HG02571 (cell line): ENCODE data around the gene GRID1.
"Not testable (repeated sequence)": the region's sequence is repeated elsewhere in the genome, so short reads cannot be mapped to it uniquely, and the experiment has no call there.

Experiments used
- ATAC-seq: cut with Tn5 transposase; IDR thresholded peaks from one replicate; pipeline ENCODE4 v1.9.1; 2021; ENCODE audit warnings: mild to moderate bottlenecking, moderate library complexity; ENCODE audit not compliant: unreplicated experiment

GRID1 gene

GRCh38 chr10:86058964-86059363 lies 307.6 kb downstream of the GRID1 start:
- ATAC-seq: no peak

DNA sequence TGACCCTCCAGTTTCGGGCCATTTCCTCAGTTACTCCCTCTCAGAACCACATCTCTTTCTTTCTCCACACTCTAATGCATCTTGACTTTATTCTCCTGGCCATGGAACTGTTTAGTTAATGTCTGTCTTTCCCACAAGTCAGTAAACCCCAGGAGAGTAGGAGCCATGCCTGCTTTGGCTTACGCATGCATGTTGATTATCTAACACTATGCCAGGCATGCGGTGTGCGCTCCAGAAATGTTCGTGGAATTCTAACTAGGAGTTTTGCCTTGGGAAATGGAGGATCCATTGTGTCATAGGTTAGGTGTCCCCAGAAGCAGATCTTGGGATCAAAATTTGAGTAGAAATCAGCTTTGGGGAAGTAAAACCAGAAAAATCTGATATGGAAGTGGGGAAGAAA lies 308.9 kb downstream of the GRID1 start:
- no peak for ATAC-seq

DNA sequence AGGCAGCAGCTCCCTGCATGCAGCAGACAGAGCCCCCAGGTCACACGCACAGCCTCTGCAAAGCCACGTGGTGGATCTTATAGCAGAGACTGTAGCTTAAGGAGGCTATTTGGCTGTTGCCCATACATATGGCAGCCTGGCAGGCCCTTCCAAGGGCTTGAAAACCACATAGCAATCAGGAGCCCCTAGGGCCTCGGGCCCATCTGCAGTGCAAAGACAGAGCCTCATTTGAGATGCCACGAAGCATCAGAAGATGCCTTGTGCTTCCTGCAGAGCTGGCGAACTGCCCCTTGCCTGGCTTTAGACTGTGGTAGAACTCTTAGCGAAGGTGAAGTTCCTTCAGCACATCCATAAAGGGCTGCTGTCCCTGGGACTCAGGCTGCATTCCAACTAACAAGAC lies 309.9 kb downstream of the GRID1 start:
- ATAC-seq: no peak

- no peak for ATAC-seq
Observed at GRCh38 chr10:86055928-86056327, 310.7 kb downstream of the GRID1 start.

DNA sequence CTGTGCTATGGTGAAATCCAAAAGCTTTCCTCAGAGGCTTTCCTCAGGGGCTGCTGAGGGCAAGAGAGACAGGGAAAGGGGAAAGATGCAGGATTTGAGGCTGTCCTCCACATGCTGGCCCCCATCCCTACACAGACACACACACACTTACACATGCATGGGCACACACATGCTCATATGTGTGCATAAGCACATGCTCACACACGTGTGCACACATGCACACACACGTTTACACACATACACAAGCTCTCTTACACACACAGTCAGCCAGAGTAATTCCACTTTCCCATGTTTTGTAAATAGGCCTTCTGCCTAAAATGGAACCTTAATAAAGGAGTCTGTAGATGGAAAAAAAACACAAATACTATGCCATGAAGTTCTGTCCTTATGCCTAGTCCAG lies 312.9 kb downstream of the GRID1 start:
- ATAC-seq: no peak

DNA sequence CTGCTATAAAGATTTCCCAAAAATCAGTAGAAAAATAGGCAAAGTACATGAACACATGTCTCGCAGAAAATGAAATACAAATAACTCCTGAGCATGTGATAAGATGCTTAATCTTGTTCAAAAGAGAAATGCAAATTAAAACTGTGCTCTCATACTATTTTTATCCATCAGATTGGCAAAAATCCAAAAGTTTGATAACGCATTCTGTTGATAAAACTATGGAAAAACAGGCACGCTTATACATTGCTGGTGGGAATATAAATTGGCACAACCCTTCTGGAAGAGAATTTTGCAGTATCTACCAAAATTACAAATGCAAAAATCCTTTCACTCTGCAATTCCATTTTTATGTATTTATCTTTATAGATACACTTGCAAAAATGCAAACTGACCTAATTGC lies 315.0 kb downstream of the GRID1 start:
- ATAC-seq: no peak

- ATAC-seq: no peak
Observed at GRCh38 chr10:86049442-86049841, 317.2 kb downstream of the GRID1 start.

DNA sequence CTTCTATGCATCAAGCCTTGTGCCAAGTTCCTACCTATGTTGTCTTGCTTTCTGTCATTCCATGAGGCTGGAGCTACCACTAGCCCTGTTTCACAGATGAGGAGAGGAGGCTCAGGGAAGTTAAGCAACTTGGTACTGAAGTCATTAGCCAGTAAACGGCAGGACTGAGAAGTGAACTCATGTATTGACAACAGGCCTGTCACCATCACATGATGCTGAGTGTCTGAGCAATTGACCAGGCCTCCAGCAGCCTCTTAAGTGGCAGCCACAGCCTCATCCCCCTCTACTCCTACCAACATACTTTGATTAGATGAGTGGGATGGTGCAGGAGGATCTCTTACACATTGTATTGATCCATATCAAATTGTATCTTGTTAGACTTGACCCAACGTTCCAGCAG lies 317.6 kb downstream of the GRID1 start:
- ATAC-seq: no peak

DNA sequence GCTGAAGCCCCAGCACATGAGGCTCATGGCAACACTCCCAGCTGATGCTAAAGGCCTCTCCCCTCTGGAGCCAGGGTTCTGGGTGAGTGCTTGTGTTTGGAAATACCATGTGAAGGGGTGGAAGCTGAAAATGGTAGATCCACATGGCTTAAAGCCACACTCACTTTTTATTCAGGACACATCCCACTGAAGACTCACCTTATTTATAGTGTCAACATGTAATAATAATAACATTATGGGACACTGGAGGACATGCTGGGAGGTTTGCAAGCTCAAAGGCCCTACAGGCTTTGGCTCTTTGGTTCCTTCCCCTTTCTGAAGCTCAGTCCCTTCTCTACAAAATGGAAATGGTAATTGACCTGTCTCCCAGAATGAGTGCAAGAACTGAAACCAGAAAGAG lies 318.0 kb downstream of the GRID1 start:
- ATAC-seq: no peak

DNA sequence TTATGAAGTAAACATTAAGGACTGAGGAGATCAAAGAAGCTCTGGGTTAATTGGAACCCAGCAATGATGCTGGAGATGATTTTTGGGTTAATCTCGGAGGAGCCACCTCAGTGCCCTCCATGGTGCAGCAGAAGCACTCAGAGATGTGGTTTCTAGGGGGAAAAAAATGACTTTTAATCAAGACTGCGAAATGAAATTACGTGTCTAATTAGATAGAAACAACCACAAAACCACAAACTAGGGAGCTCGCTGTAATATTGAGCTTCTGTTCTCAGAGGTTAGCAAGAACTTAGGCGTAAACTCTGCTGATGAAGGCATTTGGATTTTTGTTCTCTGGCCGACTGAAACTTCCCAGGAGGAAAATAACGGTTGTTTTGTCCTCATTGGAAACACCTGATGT lies 319.0 kb downstream of the GRID1 start:
- ATAC-seq: no peak

DNA sequence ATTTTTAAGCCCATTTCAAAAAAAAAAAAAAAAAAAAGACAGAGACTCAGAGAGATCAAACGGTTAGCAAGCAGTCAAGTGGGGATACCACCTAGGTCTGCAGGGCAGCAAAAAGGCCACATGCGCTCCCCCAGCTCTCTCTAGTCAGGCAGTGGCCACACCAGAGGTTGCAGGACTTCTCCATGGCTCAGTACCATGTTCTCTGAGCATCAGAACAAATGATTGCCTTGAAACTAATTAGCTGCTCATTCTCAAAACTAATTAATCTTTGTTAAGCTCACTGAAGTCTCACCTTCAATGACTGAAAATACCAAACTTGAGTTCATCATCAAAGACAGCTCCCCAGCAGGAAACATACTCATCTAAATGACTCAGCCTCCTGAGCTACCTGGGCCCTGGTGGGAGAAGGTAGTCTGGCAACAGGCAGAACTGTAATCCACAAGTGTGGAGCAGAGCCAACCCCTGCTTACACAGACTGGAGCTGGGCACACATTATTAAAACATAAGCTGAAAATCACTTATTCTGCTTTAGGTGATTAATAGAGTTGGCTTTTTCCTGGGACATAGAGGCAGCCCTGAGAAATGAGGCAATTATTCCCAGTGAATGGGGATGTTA lies 319.6 kb downstream of the GRID1 start:
- no peak for ATAC-seq

DNA sequence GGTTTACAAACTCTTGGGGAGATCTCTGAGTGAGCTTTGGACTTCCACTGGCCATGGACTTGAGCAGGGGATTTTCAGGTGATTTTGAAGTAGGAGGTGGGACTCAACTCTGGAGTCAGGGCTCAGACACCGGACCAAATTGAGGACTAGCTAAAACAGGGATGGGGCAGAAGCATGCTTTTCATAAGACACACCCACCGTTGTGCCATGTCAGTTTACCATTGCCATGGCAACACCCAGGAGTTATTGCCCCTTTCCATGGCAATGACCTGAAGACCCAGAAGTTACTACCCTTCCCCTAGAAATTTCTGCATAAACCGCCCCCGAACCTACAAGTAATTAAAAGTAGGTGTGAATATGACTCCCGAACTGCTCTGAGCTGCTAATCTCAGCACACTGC lies 320.7 kb downstream of the GRID1 start:
- no peak for ATAC-seq

- ATAC-seq: no peak
Observed at GRCh38 chr10:86044029-86044428, 322.6 kb downstream of the GRID1 start.

DNA sequence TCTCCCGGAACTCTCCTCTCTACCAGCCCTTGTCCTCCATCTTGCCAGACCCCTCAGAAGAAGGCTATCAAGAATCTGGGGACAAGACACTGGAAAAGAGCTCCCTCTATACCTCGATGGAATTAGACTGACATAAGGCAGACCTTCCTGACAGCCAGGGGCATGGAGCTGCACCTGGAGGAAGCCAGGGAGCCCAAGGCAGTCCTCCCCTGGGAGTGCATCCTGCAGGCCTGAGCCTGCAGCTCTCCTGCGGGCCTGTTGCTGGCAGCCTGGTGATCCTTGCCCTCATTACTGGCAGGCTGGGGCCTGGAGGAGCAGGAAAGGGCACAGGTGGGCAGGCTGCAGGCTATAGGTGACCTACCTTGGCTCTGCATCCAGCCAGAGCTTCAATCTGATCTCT lies 323.4 kb downstream of the GRID1 start:
- ATAC-seq: no peak

DNA sequence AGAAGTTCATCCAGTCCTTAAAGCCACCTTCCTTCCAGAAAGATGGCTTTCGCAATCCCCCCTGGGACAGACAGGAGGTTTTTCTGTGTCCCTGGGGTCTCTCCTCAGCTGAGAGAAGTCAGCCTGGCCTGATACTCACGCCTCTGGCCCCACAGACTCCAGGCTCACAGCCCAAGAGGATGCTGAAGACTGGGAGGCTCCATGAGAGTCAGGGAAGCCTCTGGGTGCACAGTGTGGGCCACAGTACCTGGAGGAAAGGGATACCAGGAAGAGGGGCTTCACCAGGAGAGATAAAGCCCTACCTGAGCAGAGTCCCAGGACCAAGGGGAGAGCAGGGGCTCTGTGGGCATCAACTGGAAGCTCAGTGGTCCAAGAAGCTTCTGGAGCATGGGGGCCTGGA lies 324.4 kb downstream of the GRID1 start:
- no peak for ATAC-seq

DNA sequence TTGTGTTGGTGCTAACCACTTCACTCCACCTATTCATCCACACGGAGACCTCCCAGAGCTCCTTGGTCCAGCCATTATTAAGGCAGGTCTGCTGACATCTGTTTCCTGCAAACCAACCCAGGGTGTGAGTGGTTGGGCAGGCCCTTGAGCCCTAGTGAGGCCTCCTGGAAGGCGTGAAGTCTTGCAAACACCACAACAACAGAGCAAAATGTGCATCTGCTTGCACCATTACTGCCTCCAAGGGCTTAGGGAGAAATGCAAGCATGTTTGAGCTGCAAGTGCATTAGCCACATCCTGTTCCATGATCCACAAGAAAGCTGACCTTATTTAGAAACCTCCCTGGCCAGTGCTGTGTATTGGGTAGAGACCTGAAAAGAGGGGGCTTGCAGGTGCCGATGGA lies 325.5 kb downstream of the GRID1 start:
- ATAC-seq: no peak

DNA sequence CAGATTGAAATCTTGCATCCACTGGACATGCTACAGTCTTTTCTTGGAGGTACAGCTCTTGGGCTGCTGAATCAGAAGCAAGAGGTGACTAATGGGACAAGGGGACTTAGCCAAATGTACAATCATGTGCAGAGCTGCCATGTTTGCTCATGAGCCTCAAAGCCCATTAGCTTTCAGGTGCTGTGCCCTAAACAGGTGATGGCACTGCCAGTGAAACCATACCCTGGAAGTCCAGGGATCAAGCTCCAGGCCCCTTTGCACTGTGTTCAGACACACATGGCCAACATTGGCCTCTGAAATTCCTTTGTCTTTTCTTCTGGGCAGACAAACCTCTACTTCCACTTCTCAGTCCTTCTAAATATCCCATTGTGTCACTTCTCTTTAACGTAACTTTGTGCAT lies 328.2 kb downstream of the GRID1 start:
- ATAC-seq: no peak

- no peak for ATAC-seq
Observed at GRCh38 chr10:86037096-86037495, 329.5 kb downstream of the GRID1 start.

GRCh38 chr10:86036544-86036831 lies 330.1 kb downstream of the GRID1 start:
- ATAC-seq: no peak

- no peak for ATAC-seq
Observed at GRCh38 chr10:86035791-86036543, 330.6 kb downstream of the GRID1 start.

GRCh38 chr10:86034710-86035109 lies 331.9 kb downstream of the GRID1 start:
- no peak for ATAC-seq

- ATAC-seq: no peak
Observed at GRCh38 chr10:86033581-86033980, 333.0 kb downstream of the GRID1 start.

DNA sequence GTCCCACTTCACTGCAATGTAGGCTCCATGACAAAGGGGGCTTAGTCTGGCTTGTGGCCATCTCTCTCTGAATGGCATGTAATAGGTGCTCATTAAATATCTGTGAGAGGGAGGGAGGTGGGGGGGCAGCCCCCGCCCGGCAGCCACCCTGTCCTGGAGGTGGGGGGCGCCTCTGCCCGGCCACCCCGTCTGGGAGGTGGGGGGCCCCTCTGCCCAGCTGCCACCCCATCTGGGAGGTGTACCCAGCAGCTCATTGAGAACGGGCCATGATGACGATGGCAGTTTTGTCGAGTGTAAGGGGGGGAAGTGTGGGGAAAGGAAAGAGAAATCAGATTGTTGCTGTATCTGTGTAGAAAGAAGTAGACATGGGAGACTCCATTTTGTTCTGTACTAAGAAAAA lies 334.5 kb downstream of the GRID1 start:
- not testable (repeated sequence) for ATAC-seq
